CD4-positive, alpha-beta memory T cell (primary cell): ENCODE data around the gene HENMT1. TPM values are rescaled to one million over a fixed set of nuclear protein-coding genes. Genes with fewer than 3 reads are reported as not detected.

Source experiments
- CTCF ChIA-PET: fragments of 350-600 bp; sonication (Branson Sonifier 250); formaldehyde crosslinking; loops from one replicate; lab custom pipeline; 2021; ENCODE audit warnings: inconsistent platforms; ENCODE audit not compliant: partially characterized antibody; lab: Charles Lee
- POLR2A ChIA-PET: fragments of 350-600 bp; sonication (Branson Sonifier 250); formaldehyde crosslinking; loops from one replicate; lab custom pipeline; 2021; ENCODE audit not compliant: partially characterized antibody; lab: Charles Lee
- DNase-seq, 5 donors: peaks; one replicate each; pipeline versions ENCODE4 v3.0.0 to v3.0.0-alpha.2; 2020 to 2022; ENCODE audit warnings: mixed read lengths in 1 of 5
- H3K27ac ChIP-seq: one replicate; pipeline ENCODE4 v1.7.0; 2013; ENCODE audit warnings: low read depth, low read length
- H3K27me3 ChIP-seq: 2 replicates; pipeline ENCODE4 v1.7.0; 2013; ENCODE audit warnings: mild to moderate bottlenecking, low read length, moderate library complexity; ENCODE audit not compliant: insufficient read depth
- H3K36me3 ChIP-seq: 2 replicates; pipeline ENCODE4 v1.7.0; 2013; ENCODE audit warnings: mild to moderate bottlenecking, low read length, moderate library complexity; ENCODE audit not compliant: insufficient read depth
- H3K4me1 ChIP-seq: 2 replicates; pipeline ENCODE4 v1.7.0; 2013; ENCODE audit warnings: mild to moderate bottlenecking, low read length, moderate library complexity; ENCODE audit not compliant: insufficient read depth
- H3K4me3 ChIP-seq, 2 donors: one replicate each; pipeline ENCODE4 v1.7.0; 2013; ENCODE audit warnings: low read length in 2 of 2, mild to moderate bottlenecking in 1 of 2
- H3K9me3 ChIP-seq, 2 donors: one replicate each; pipeline ENCODE4 v1.7.0; 2013; ENCODE audit warnings: low read length in 2 of 2, control low read depth in 1 of 2; ENCODE audit not compliant: control insufficient read depth in 1 of 2
- H3K27ac Mint-ChIP-seq, 7 donors: one replicate each; pipeline ENCODE4 v1.8.0; 2020 to 2021; ENCODE audit warnings: mixed read lengths in 7 of 7, mild to moderate bottlenecking in 6 of 7, inconsistent platforms in 3 of 7, moderate library complexity in 3 of 7
- H3K27me3 Mint-ChIP-seq, 2 donors: one replicate each; pipeline ENCODE4 v1.8.0; 2020 to 2021; ENCODE audit warnings: mixed read lengths in 2 of 2
- H3K36me3 Mint-ChIP-seq, 2 donors: one replicate each; pipeline ENCODE4 v1.8.0; 2020 to 2021; ENCODE audit warnings: mixed read lengths in 2 of 2, inconsistent platforms in 1 of 2, mild to moderate bottlenecking in 1 of 2
- H3K4me1 Mint-ChIP-seq, 4 donors: one replicate each; pipeline ENCODE4 v1.8.0; 2020 to 2021; ENCODE audit warnings: mixed read lengths in 4 of 4, mild to moderate bottlenecking in 1 of 4
- H3K4me3 Mint-ChIP-seq, 8 donors: one replicate each; pipeline ENCODE4 v1.8.0; 2020 to 2021; ENCODE audit warnings: mixed read lengths in 8 of 8, mild to moderate bottlenecking in 7 of 8, moderate library complexity in 6 of 8, inconsistent platforms in 3 of 8
- H3K9me3 Mint-ChIP-seq, 8 donors: one replicate each; pipeline ENCODE4 v1.8.0; 2020 to 2021; ENCODE audit warnings: mixed read lengths in 8 of 8, mild to moderate bottlenecking in 5 of 8, inconsistent platforms in 3 of 8, moderate library complexity in 1 of 8
- intact Hi-C: fragments of 100-400 bp; cut with micrococcal nuclease; formaldehyde crosslinking; loops from one replicate; pipeline ENCODE4 v1.15.1; 2023
- polyA plus RNA-seq, 2 donors: library from polyadenylated mRNA; unstranded; fragments of 300-500 nt; fragmentation: Illumina TruSeq; gene quantifications; one replicate each; pipeline ENCODE4 v1.2.3, GENCODE V29; 2021
- total RNA-seq, 2 experiments: library from RNA; stranded (reverse); gene quantifications; one replicate each; pipeline ENCODE4 v1.2.3, GENCODE V29; 2021

HENMT1 gene
- total and polyA plus RNA-seq, 4 experiments from 2014 or later, result 19.1 to 33.9 (median 26.3) TPM

DNA sequence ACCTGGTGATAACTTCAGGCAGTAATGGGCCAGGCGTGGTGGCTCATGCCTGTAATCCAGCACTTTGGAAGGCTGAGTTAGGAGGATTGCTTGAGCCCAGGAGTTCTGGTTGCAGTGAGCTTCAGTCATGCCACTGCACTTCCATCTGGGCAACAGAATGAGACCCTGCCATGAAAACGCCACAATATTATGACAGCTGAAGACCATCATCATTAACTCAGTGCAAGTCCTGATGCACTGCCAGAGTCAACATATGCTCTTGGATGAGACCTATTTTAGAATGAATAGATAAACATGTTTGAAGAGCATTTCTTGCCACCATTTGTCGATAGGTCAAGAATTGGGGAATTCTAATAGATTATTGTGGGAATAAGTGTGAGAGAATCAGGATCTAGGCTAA is 26.4 kb downstream of the HENMT1 start:
- Mint-ChIP-seq H3K27me3 (no peaks in the 10 kb centered on the region), H3K4me3 (no peak overlapping the region), H3K27ac (peak overlapping the region in 1 of 7 donors; percentile 15), H3K4me1 (peaks cover 0 to 2% (median under 1%) of the 10 kb centered on the region in 4 donors), H3K9me3 (no peaks in the 10 kb centered on the region), H3K36me3 (peaks cover 35 to 48% of the 10 kb centered on the region in 2 donors)
- ChIA-PET CTCF (interaction anchor here (1.1 kb wide), 1 partner anchor 9 kb away, joined by 5 read pairs; no protein-coding TSS in a partner anchor), POLR2A (interaction anchor here (0.8 to 1.3 kb wide), 2 partner anchors 10 to 26 kb away, joined by 3 read pairs; partner anchors contain the start of gene HENMT1)
- no peaks in the 10 kb centered on the region for H3K27me3 ChIP-seq
- DNase-seq, result no peak
- H3K4me3 ChIP-seq, result no peak overlapping the region
- no peaks in the 10 kb centered on the region for H3K9me3 ChIP-seq
- intact Hi-C loops, result no loop called here
- peaks cover 4% of the 10 kb centered on the region for H3K36me3 ChIP-seq
- H3K4me1 ChIP-seq, result peaks cover 1% of the 10 kb centered on the region
- H3K27ac ChIP-seq, result no peak overlapping the region

DNA sequence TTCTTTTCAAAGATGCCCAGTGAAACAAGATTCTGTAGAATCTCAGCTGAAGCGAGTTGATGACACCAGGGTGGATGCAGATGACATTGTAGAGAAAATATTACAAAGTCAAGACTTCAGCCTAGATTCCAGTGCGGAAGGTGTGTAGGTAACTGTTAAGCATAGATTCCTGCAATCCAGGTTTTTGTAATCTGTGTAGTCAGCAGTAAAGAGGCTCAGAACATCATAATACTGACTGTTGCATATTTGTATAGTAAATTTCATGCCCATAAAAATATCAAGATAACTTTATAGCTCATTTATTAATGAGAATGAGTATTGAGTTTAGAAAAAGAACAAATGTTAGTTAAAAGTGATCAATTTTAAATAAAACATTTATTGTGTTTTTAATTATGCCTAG is 32.2 kb downstream of the HENMT1 start:
- intact Hi-C loops, result no loop called here
- Mint-ChIP-seq H3K27me3 (no peaks in the 10 kb centered on the region), H3K4me3 (no peak overlapping the region), H3K27ac (no peak overlapping the region), H3K4me1 (peaks cover 0 to 2% (median 0%) of the 10 kb centered on the region in 4 donors), H3K36me3 (peaks cover 22 to 32% of the 10 kb centered on the region in 2 donors), H3K9me3 (no peaks in the 10 kb centered on the region)
- no peak overlapping the region for H3K27ac ChIP-seq
- H3K27me3 ChIP-seq, result no peaks in the 10 kb centered on the region
- DNase-seq, result no peak
- ChIA-PET CTCF (interaction anchor here (2.4 kb wide), 1 partner anchor 14 kb away, joined by 6 read pairs; no protein-coding TSS in a partner anchor), POLR2A (interaction anchor here (1.0 to 1.3 kb wide), 2 partner anchors 18 to 63 kb away, joined by 3 to 5 read pairs; partner anchors contain the start of gene PRPF38B)
- H3K9me3 ChIP-seq, result no peaks in the 10 kb centered on the region
- no peaks in the 10 kb centered on the region for H3K4me1 ChIP-seq
- peaks cover 8% of the 10 kb centered on the region for H3K36me3 ChIP-seq
- H3K4me3 ChIP-seq, result no peak overlapping the region

DNA sequence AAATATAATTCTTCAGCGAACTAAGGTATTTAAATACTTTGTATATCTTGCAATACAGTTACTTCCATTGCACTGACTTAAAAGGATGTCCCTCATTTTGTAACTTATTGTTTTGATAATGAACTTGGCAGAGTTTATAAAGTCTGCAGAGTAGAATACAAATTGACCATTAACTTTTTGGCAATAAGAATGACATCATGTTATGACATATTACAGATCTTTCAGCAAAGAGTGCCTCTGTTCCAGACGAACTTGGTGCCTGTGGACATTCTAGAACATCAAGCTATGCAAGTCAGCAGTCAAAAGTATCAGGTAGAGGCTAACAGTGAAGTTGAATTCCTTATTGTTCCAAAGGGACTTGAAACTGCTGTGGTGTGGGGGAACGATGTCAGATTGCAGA is 32.9 kb downstream of the HENMT1 start:
- Histone ChIP-seq H3K9me3 (no peaks in the 10 kb centered on the region), H3K36me3 (peaks cover 8% of the 10 kb centered on the region), H3K27me3 (no peaks in the 10 kb centered on the region), H3K27ac (no peak overlapping the region), H3K4me3 (no peak overlapping the region), H3K4me1 (no peaks in the 10 kb centered on the region)
- no peak overlapping the region for H3K27ac Mint-ChIP-seq
- H3K9me3 Mint-ChIP-seq, result no peaks in the 10 kb centered on the region
- H3K4me1 Mint-ChIP-seq, result peaks cover 0 to 2% (median 0%) of the 10 kb centered on the region in 4 donors
- ChIA-PET CTCF (no interaction called here), POLR2A (interaction anchor here (1.3 kb wide), 1 partner anchor 64 kb away, joined by 3 read pairs; the partner anchor contains the start of gene PRPF38B)
- no peaks in the 10 kb centered on the region for H3K27me3 Mint-ChIP-seq
- H3K4me3 Mint-ChIP-seq, result no peak overlapping the region
- intact Hi-C loops, result no loop called here
- no peak for DNase-seq
- peaks cover 16 to 30% of the 10 kb centered on the region in 2 donors for H3K36me3 Mint-ChIP-seq

DNA sequence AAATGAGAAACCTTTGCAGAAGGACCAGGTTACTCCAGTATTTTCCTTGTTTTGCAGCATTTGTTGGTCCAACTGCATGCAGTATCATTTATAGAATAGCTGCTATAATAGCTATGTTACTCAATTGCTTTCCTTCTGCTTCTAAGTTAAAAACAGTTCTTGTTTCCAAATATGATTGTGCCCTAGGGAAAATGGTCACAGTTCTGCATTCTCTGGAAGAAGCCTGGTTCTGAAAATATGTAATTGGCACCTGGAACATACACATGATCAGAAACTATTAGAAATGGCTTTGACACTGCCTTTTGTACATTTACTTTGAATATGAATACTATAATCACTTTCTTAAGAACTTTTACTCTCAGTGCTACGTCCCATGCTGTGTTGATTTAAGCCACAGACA is 33.6 kb downstream of the HENMT1 start:
- Histone ChIP-seq H3K27me3 (no peaks in the 10 kb centered on the region), H3K36me3 (peaks cover 8% of the 10 kb centered on the region), H3K27ac (no peak overlapping the region), H3K9me3 (no peaks in the 10 kb centered on the region), H3K4me3 (no peak overlapping the region), H3K4me1 (no peaks in the 10 kb centered on the region)
- Mint-ChIP-seq H3K4me3 (no peak overlapping the region), H3K9me3 (no peaks in the 10 kb centered on the region), H3K27me3 (no peaks in the 10 kb centered on the region), H3K4me1 (peaks cover 0 to 2% (median 0%) of the 10 kb centered on the region in 4 donors), H3K27ac (no peak overlapping the region), H3K36me3 (peaks cover 15 to 27% of the 10 kb centered on the region in 2 donors)
- CTCF ChIA-PET, result no interaction called here
- DNase-seq, result no peak
- POLR2A ChIA-PET, result no interaction called here
- intact Hi-C loops, result no loop called here

DNA sequence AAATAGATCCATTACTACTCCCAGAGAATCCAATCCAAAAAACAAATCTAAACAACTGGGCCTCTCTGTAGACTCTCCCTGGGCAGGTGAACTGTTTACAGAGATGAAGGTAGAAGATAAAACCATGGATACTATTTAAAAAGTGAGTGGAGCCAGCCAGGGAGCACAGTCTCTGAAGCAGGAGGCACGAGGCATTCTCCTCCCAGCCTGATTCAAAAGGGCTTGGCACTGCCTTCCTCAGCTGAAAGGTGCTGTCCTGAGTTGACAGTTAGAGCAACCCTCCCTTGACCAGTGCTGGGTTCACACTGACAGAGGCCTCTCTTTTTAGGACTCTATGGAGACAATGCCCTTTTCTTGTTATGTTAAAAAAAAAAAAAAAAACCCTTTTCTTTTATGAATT is 36.8 kb downstream of the HENMT1 start:
- POLR2A ChIA-PET, result no interaction called here
- intact Hi-C loops, result no loop called here
- H3K27me3 Mint-ChIP-seq, result no peaks in the 10 kb centered on the region
- no peak overlapping the region for H3K4me3 ChIP-seq
- H3K9me3 ChIP-seq, result no peaks in the 10 kb centered on the region
- no peaks in the 10 kb centered on the region for H3K27me3 ChIP-seq
- H3K27ac Mint-ChIP-seq, result peak overlapping the region in 2 of 7 donors; percentile 4 to 38
- no peak for DNase-seq
- H3K4me1 ChIP-seq, result no peaks in the 10 kb centered on the region
- no peak overlapping the region for H3K27ac ChIP-seq
- H3K36me3 ChIP-seq, result peaks cover 8% of the 10 kb centered on the region
- H3K4me1 Mint-ChIP-seq, result peaks cover 0 to 3% (median 0%) of the 10 kb centered on the region in 4 donors
- no peak overlapping the region for H3K4me3 Mint-ChIP-seq
- CTCF ChIA-PET, result no interaction called here
- H3K9me3 Mint-ChIP-seq, result no peaks in the 10 kb centered on the region
- H3K36me3 Mint-ChIP-seq, result peaks cover 13 to 18% of the 10 kb centered on the region in 2 donors

DNA sequence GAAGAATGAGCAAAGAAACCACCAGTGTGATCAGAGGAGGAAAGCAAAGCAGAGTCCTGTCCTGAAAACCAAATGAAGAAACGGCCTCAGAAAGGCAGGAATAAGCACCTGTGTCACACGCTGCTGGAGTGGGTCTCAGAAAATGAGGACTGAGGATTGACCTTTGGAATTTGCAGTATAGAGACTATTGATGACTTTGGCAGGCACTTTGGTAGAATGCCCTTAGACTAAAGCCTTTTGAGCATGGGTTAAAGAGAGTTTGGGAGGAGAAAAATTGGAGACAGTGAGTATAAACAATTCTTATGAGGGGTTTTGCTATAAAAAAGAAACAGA is 43.2 kb downstream of the HENMT1 start:
- peaks cover 0 to 2% (median 0%) of the 10 kb centered on the region in 4 donors for H3K4me1 Mint-ChIP-seq
- ChIA-PET CTCF (no interaction called here), POLR2A (no interaction called here)
- H3K36me3 Mint-ChIP-seq, result peaks cover 6 to 13% of the 10 kb centered on the region in 2 donors
- Histone ChIP-seq H3K27me3 (no peaks in the 10 kb centered on the region), H3K4me3 (no peak overlapping the region), H3K27ac (no peak overlapping the region), H3K4me1 (no peaks in the 10 kb centered on the region), H3K36me3 (no peaks in the 10 kb centered on the region), H3K9me3 (no peaks in the 10 kb centered on the region)
- H3K9me3 Mint-ChIP-seq, result no peaks in the 10 kb centered on the region
- intact Hi-C loops, result no loop called here
- no peak overlapping the region for H3K4me3 Mint-ChIP-seq
- H3K27me3 Mint-ChIP-seq, result no peaks in the 10 kb centered on the region
- no peak overlapping the region for H3K27ac Mint-ChIP-seq
- no peak for DNase-seq

DNA sequence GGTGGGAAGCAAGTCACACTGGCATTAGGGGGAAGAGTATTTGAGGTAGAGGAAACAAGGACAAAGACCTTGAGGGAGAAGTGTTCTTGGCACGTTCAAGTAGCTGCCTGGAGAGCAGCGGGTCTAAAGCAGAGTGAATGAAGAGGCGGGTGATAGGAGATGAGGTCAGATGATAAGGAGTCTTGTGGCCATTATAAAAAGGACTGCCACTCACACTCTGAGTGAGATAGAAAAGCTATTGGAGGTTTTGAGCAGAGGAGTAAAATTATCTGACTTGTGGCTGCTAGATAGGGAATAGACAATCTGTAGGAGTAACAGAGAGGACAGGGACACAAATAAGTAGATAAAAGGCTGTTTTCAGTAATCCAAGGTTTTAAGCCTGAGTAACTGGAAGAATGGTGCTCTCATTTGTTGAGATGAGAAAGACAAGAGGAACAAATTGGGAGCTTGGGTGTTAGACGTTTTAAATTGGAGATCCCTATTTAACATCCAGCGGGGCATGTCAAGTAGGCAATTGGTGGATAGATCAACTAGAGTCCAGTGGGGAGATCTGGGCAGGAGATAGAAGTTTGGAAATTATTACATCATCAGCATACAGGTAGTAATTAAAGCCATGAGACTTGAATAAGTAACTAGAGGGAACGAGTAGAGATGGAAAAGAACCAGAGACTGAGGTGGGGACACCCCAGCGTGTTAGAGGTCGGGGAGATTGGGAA is 43.7 kb downstream of the HENMT1 start:
- peaks cover 0 to 2% (median 0%) of the 10 kb centered on the region in 4 donors for H3K4me1 Mint-ChIP-seq
- no peak overlapping the region for H3K4me3 ChIP-seq
- intact Hi-C loops, result no loop called here
- no peaks in the 10 kb centered on the region for H3K4me1 ChIP-seq
- H3K36me3 Mint-ChIP-seq, result peaks cover 8 to 13% of the 10 kb centered on the region in 2 donors
- no peaks in the 10 kb centered on the region for H3K9me3 ChIP-seq
- no peak overlapping the region for H3K27ac Mint-ChIP-seq
- H3K36me3 ChIP-seq, result peaks cover 4% of the 10 kb centered on the region
- ChIA-PET POLR2A (no interaction called here), CTCF (no interaction called here)
- H3K27me3 Mint-ChIP-seq, result no peaks in the 10 kb centered on the region
- H3K27me3 ChIP-seq, result no peaks in the 10 kb centered on the region
- H3K27ac ChIP-seq, result no peak overlapping the region
- no peak for DNase-seq
- no peak overlapping the region for H3K4me3 Mint-ChIP-seq
- no peaks in the 10 kb centered on the region for H3K9me3 Mint-ChIP-seq
